Mesothelial cell of epicardium (in vitro differentiated cells): ENCODE data around the gene SORCS3. TPM values are rescaled to one million over a fixed set of nuclear protein-coding genes. Genes with fewer than 3 reads are reported as not detected.

Experiments
- DNase-seq, 2 experiments: peaks; one replicate each; pipeline ENCODE4 v3.0.0; 2021; ENCODE audit warnings: low spot score in 2 of 2; ENCODE audit not compliant: unreplicated experiment in 2 of 2
- H3K27ac Mint-ChIP-seq: 2 replicates; pipeline ENCODE4 v1.8.0; 2021; ENCODE audit warnings: mixed read lengths
- H3K27me3 Mint-ChIP-seq: 2 replicates; pipeline ENCODE4 v1.8.0; 2021; ENCODE audit warnings: low read depth, mixed read lengths
- H3K36me3 Mint-ChIP-seq: 2 replicates; pipeline ENCODE4 v1.8.0; 2021; ENCODE audit warnings: mixed read lengths
- H3K4me1 Mint-ChIP-seq: 2 replicates; pipeline ENCODE4 v1.8.0; 2021; ENCODE audit warnings: mixed read lengths
- H3K4me3 Mint-ChIP-seq: 2 replicates; pipeline ENCODE4 v1.8.0; 2021; ENCODE audit warnings: mild to moderate bottlenecking, moderate library complexity, mixed read lengths
- H3K9me3 Mint-ChIP-seq: 2 replicates; pipeline ENCODE4 v1.8.0; 2021; ENCODE audit warnings: mixed read lengths
- total RNA-seq: library from RNA; stranded (reverse); gene quantifications from 3 replicates; pipeline ENCODE4 v1.2.1, GENCODE V29; 2021
- TF ChIP-seq, protein P1 (sequence below): fragments of 200-600 bp; sonication (generic); IDR thresholded peaks from one replicate; pipeline ENCODE4 v1.5.0; 2021; ENCODE audit warnings: antibody characterized with exemption; ENCODE audit not compliant: unreplicated experiment

SORCS3 gene
- total RNA-seq, 1 donor from 2014 or later, result 0.04 TPM

DNA sequence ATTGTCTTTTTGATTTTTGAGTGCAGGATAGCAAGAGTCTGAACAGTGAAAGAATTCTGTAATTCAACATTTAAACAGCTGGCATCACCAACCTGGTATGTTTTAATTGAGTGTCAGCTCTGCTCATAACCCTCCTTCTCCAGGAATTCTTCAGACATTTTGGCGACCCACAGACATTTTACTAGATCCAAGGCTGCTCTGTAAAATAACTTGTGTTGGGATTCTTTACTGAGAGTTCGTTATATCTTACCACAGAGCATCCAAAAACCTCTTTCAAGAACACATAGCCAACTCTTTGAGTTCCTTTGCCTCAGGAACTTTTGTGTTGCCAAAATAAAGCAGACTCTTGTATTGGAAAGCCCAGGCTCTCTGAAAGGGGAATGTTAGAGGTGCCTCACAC is 27.7 kb upstream of the SORCS3 start:
- DNase-seq, result no peak

DNA sequence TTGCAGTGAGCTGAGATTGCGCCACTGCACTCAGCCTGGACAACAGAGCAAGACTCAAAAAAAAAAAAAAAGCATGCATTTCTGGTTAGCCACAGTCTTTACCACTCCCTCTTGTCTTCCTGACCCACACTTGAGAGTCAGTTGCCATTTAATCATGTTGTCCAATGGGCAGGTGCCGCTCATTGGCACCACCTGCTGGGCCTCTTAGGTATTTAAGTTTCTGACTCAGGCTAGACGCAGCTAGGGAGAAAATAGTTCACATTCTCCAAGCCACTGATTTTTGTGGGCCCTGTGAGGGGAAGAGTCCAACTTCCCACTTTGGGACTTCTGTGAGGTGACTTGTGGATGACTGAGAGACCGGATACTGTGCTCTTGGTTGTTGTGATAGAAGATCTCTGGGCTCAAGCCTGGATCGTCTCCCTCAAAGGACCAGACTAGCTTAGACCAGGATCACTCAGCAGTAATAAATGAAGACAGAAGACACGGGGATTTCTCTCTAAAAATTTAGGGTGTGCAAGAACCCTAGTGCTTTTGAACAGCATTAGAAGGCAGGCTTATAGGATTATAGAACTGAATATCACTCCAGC is 26.8 kb upstream of the SORCS3 start:
- no peaks in the 10 kb centered on the region for H3K36me3 Mint-ChIP-seq
- no peak overlapping the region for H3K4me3 Mint-ChIP-seq
- H3K9me3 Mint-ChIP-seq, result peaks cover 7% of the 10 kb centered on the region
- TF ChIP-seq, protein P1, sequence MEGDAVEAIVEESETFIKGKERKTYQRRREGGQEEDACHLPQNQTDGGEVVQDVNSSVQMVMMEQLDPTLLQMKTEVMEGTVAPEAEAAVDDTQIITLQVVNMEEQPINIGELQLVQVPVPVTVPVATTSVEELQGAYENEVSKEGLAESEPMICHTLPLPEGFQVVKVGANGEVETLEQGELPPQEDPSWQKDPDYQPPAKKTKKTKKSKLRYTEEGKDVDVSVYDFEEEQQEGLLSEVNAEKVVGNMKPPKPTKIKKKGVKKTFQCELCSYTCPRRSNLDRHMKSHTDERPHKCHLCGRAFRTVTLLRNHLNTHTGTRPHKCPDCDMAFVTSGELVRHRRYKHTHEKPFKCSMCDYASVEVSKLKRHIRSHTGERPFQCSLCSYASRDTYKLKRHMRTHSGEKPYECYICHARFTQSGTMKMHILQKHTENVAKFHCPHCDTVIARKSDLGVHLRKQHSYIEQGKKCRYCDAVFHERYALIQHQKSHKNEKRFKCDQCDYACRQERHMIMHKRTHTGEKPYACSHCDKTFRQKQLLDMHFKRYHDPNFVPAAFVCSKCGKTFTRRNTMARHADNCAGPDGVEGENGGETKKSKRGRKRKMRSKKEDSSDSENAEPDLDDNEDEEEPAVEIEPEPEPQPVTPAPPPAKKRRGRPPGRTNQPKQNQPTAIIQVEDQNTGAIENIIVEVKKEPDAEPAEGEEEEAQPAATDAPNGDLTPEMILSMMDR, result peak; percentile 54
- no peak overlapping the region for H3K27ac Mint-ChIP-seq
- DNase-seq, result no peak
- no peaks in the 10 kb centered on the region for H3K4me1 Mint-ChIP-seq
- peaks cover 21% of the 10 kb centered on the region for H3K27me3 Mint-ChIP-seq

More for the DNA sequence above, 27.7 kb upstream of the SORCS3 start:
- Mint-ChIP-seq H3K4me3 (no peak overlapping the region), H3K9me3 (peaks cover 16% of the 10 kb centered on the region), H3K4me1 (no peaks in the 10 kb centered on the region), H3K27ac (no peak overlapping the region), H3K27me3 (peaks cover 16% of the 10 kb centered on the region), H3K36me3 (no peaks in the 10 kb centered on the region)
- TF ChIP-seq, protein P1, result no peak

DNA sequence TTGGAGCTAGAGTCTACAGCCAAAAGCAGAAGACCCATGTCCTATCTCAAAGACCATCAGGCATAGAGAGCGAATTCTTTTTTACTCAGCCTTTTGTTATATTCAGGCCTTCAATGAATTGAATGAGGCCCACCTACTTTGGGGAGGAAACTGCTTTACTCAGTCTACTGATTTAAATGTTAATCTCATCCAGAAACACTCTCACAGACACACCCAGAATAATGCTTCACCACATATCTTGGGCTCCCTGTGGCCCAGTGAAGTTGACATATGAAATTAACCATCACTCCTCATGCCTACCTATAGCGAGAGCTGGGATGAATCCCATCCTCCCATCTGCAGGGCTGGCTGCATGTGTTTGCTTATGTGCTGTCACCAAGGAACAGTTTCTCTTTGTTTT is 26.0 kb upstream of the SORCS3 start:
- Mint-ChIP-seq H3K36me3 (no peaks in the 10 kb centered on the region), H3K4me1 (no peaks in the 10 kb centered on the region), H3K27me3 (peaks cover 27% of the 10 kb centered on the region), H3K4me3 (no peak overlapping the region), H3K9me3 (peaks cover under 1% of the 10 kb centered on the region), H3K27ac (no peak overlapping the region)
- DNase-seq, result no peak
- TF ChIP-seq, protein P1, result no peak

DNA sequence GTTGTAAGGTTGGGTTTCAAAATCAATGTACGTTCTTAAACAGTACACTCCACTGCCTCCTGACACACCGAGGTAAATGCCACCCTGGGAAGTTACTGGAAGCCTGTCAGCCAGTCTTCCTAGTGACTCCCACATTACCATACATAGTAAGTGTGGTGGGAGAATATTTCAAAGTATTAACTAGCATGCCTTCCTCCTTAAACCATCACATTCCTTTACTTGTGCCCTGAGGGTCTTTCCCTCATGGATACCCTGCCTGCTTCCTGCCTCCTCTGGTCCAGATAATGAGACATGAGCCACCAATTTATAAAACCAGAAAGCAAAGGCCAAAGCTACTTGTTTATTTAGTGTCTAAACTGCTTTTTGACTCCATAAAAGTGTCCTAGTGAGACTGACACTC is 23.3 kb upstream of the SORCS3 start:
- DNase-seq, result no peak
- H3K4me1 Mint-ChIP-seq, result no peaks in the 10 kb centered on the region
- H3K27me3 Mint-ChIP-seq, result peaks cover 45% of the 10 kb centered on the region
- no peak overlapping the region for H3K4me3 Mint-ChIP-seq
- H3K36me3 Mint-ChIP-seq, result no peaks in the 10 kb centered on the region
- TF ChIP-seq, protein P1, result no peak
- H3K27ac Mint-ChIP-seq, result no peak overlapping the region
- H3K9me3 Mint-ChIP-seq, result no peaks in the 10 kb centered on the region

DNA sequence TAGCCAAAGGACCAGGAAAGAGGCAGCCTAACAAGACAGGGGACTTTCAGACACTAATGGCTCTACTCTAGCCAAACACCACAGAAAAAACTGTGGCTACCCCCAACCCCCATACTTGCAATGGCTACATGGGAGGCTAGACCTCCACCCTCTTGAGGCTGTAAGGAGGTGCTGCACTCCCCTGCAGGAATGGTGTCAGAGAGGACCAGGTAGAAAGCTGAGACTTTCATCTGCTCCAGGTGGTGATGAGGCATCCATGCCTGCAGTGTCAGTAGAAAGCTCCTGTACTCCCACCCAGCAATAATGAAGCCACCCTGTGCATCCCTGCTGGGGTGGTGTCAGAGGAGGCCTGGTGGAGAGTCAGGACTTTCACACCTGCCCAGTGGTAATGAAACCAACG is 18.9 kb upstream of the SORCS3 start:
- Mint-ChIP-seq H3K27me3 (peaks cover 71% of the 10 kb centered on the region), H3K9me3 (no peaks in the 10 kb centered on the region), H3K4me3 (no peak overlapping the region), H3K4me1 (no peaks in the 10 kb centered on the region), H3K27ac (no peak overlapping the region), H3K36me3 (no peaks in the 10 kb centered on the region)
- no peak for DNase-seq
- TF ChIP-seq, protein P1, result no peak

DNA sequence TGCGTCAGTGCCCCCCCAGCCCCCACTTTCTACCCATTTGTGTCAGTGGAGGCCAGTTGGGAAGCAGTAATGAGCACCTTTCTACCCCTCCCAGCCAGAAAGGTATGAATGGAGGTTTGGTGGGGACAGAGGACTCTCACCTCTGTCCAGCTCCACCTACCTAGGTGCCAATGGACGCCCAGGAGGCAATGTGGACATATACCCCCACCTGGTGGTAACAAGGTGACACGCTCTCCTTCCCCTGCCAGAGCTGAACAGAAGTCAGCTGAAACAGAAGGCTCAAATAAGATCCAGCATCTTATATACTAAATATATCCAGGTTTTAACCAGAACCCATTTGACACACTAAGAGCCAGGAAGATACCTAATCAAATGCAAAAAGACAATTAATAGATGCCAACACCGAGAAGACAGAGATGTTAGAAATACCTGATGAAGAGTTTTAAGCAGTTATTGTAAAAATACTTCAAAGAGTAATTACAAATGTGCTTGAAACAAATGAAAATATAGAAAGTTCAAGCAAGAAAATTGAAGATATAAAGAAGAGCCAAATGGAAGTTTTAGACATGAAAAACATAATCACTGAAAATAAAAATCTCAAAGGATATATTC is 18.4 kb upstream of the SORCS3 start:
- no peak for DNase-seq
- Mint-ChIP-seq H3K4me1 (no peaks in the 10 kb centered on the region), H3K36me3 (no peaks in the 10 kb centered on the region), H3K4me3 (no peak overlapping the region), H3K9me3 (no peaks in the 10 kb centered on the region), H3K27me3 (peaks cover 74% of the 10 kb centered on the region), H3K27ac (no peak overlapping the region)
- TF ChIP-seq, protein P1, result no peak
